H9 (cell line): ENCODE results near the gene KCNMB2. TPM values are rescaled to one million over a fixed set of nuclear protein-coding genes. Genes with fewer than 3 reads are reported as not detected.

Source experiments
- DNase-seq: peaks from one replicate; pipeline ENCODE4 v3.0.0-alpha.2; 2017
- H2AFZ ChIP-seq: one replicate; pipeline ENCODE4 v1.6.1; 2013; ENCODE audit warnings: mild to moderate bottlenecking, low read length, control low read depth, moderate library complexity
- H2AK5ac ChIP-seq: 2 replicates; pipeline ENCODE4 v1.6.1; 2013; ENCODE audit warnings: low read length, control low read depth, mixed read lengths; ENCODE audit not compliant: insufficient read length
- H2BK120ac ChIP-seq: one replicate; pipeline ENCODE4 v1.6.1; 2013; ENCODE audit warnings: low read depth, mild to moderate bottlenecking, low read length, control low read depth, inconsistent platforms; ENCODE audit not compliant: poor library complexity, severe bottlenecking
- H2BK12ac ChIP-seq: 2 replicates; pipeline ENCODE4 v1.6.1; 2013; ENCODE audit warnings: low read length, control low read depth, mixed read lengths, low read depth; ENCODE audit not compliant: insufficient read length
- H2BK15ac ChIP-seq: 2 replicates; pipeline ENCODE4 v1.6.1; 2013; ENCODE audit warnings: low read depth, low read length, control low read depth
- H2BK20ac ChIP-seq: one replicate; pipeline ENCODE4 v1.6.1; 2013; ENCODE audit warnings: low read depth, mild to moderate bottlenecking, low read length, control low read depth, inconsistent platforms; ENCODE audit not compliant: poor library complexity, severe bottlenecking
- H2BK5ac ChIP-seq: 2 replicates; pipeline ENCODE4 v1.6.1; 2013; ENCODE audit warnings: low read length, control low read depth, mixed read lengths; ENCODE audit not compliant: insufficient read length
- H3K14ac ChIP-seq: 2 replicates; pipeline ENCODE4 v1.6.1; 2013; ENCODE audit warnings: low read length, control low read depth; ENCODE audit not compliant: insufficient read depth
- H3K18ac ChIP-seq: 2 replicates; pipeline ENCODE4 v1.6.1; 2013; ENCODE audit warnings: low read depth, mild to moderate bottlenecking, mixed read lengths, low read length, control low read depth; ENCODE audit not compliant: insufficient read length
- H3K23ac ChIP-seq: 2 replicates; pipeline ENCODE4 v1.6.1; 2013; ENCODE audit warnings: low read length, control low read depth, mixed read lengths, low read depth; ENCODE audit not compliant: insufficient read length
- H3K23me2 ChIP-seq: 2 replicates; pipeline ENCODE4 v1.6.1; 2013; ENCODE audit warnings: low read depth, mild to moderate bottlenecking, mixed read lengths, low read length, control low read depth; ENCODE audit not compliant: insufficient read length, poor library complexity, severe bottlenecking
- H3K27ac ChIP-seq: 2 replicates; pipeline ENCODE4 v1.5.1; 2013; ENCODE audit warnings: low read length, control low read depth, mixed read lengths, low read depth; ENCODE audit not compliant: insufficient read length
- H3K27me3 ChIP-seq: 2 replicates; pipeline ENCODE4 v1.6.1; 2013; ENCODE audit warnings: low read length, control low read depth, inconsistent platforms; ENCODE audit not compliant: insufficient read depth
- H3K4ac ChIP-seq: 2 replicates; pipeline ENCODE4 v1.6.1; 2013; ENCODE audit warnings: low read depth, mild to moderate bottlenecking, control low read depth, inconsistent platforms, low read length, moderate library complexity
- H3K4me1 ChIP-seq: 2 replicates; pipeline ENCODE4 v1.6.1; 2013; ENCODE audit warnings: low read length, control low read depth, inconsistent platforms; ENCODE audit not compliant: insufficient read depth
- H3K4me2 ChIP-seq: 2 replicates; pipeline ENCODE4 v1.6.1; 2013; ENCODE audit warnings: low read length, control low read depth, mixed read lengths; ENCODE audit not compliant: insufficient read length, insufficient read depth
- H3K56ac ChIP-seq: 2 replicates; pipeline ENCODE4 v1.6.1; 2013; ENCODE audit warnings: low read depth, mild to moderate bottlenecking, mixed read lengths, low read length, control low read depth; ENCODE audit not compliant: insufficient read length
- H3K79me1 ChIP-seq: 2 replicates; pipeline ENCODE4 v1.6.1; 2013; ENCODE audit warnings: low read depth, mild to moderate bottlenecking, moderate library complexity, low read length, control low read depth, inconsistent platforms; ENCODE audit not compliant: insufficient read depth, poor library complexity, severe bottlenecking
- H3K79me2 ChIP-seq: 2 replicates; pipeline ENCODE4 v1.6.1; 2013; ENCODE audit warnings: low read length, control low read depth, inconsistent platforms; ENCODE audit not compliant: insufficient read depth
- H3K9ac ChIP-seq: 2 replicates; pipeline ENCODE4 v1.6.1; 2013; ENCODE audit warnings: low read length, control low read depth, mixed read lengths; ENCODE audit not compliant: insufficient read length; ENCODE audit errors: extremely low read depth
- H3K9me3 ChIP-seq: one replicate; pipeline ENCODE4 v1.6.1; 2013; ENCODE audit warnings: low read depth, low read length, inconsistent platforms; ENCODE audit not compliant: control insufficient read depth
- H3T11ph ChIP-seq: one replicate; pipeline ENCODE4 v1.6.1; 2013; ENCODE audit warnings: mild to moderate bottlenecking, low read length, control low read depth, inconsistent platforms
- H4K20me1 ChIP-seq: one replicate; pipeline ENCODE4 v1.6.1; 2013; ENCODE audit not compliant: control insufficient read depth, insufficient read length, insufficient read depth
- H4K5ac ChIP-seq: 2 replicates; pipeline ENCODE4 v1.6.1; 2013; ENCODE audit warnings: low read depth, mild to moderate bottlenecking, mixed read lengths, low read length, control low read depth; ENCODE audit not compliant: insufficient read length
- H4K8ac ChIP-seq: replicated peaks from 2 replicates; pipeline ENCODE4 v1.6.1; 2013; ENCODE audit warnings: low read length, control low read depth, mixed read lengths, low read depth; ENCODE audit not compliant: insufficient read length
- H4K91ac ChIP-seq: 2 replicates; pipeline ENCODE4 v1.6.1; 2013; ENCODE audit warnings: low read depth, mild to moderate bottlenecking, moderate library complexity, mixed read lengths, low read length, control low read depth; ENCODE audit not compliant: insufficient read length
- H3K27ac Mint-ChIP-seq, 3 experiments: 2 replicates in 2 of 3; 3 replicates in 1 of 3; pipeline ENCODE4 v1.8.0; 2020 to 2021; ENCODE audit warnings: mixed read lengths in 3 of 3, mild to moderate bottlenecking in 1 of 3, moderate library complexity in 1 of 3
- H3K27me3 Mint-ChIP-seq: 2 replicates; pipeline ENCODE4 v1.8.0; 2021; ENCODE audit warnings: low read depth, mild to moderate bottlenecking, moderate library complexity, mixed read lengths
- H3K36me3 Mint-ChIP-seq, 3 experiments: 2 replicates in 2 of 3; 3 replicates in 1 of 3; pipeline ENCODE4 v1.8.0; 2020 to 2021; ENCODE audit warnings: low read depth in 3 of 3, mixed read lengths in 3 of 3; ENCODE audit not compliant: insufficient read depth in 1 of 3
- H3K4me1 Mint-ChIP-seq, 2 experiments: 2 replicates each; pipeline ENCODE4 v1.8.0; 2020; ENCODE audit warnings: mixed read lengths in 2 of 2
- H3K4me3 Mint-ChIP-seq, 2 experiments: 2 replicates in 1 of 2; 3 replicates in 1 of 2; pipeline ENCODE4 v1.8.0; 2020 to 2021; ENCODE audit warnings: mild to moderate bottlenecking in 2 of 2, mixed read lengths in 2 of 2, moderate library complexity in 1 of 2
- H3K9me3 Mint-ChIP-seq, 2 experiments: 2 replicates in 1 of 2; 3 replicates in 1 of 2; pipeline ENCODE4 v1.8.0; 2020; ENCODE audit warnings: mild to moderate bottlenecking in 2 of 2, mixed read lengths in 2 of 2, moderate library complexity in 1 of 2
- WGBS: extraction: QIAGEN DNeasy Blood & Tissue Kit; methylation state at CpG from one replicate; pipeline ENCODE4 v1.1.7; 2013; ENCODE audit warnings: missing lambda C conversion rate, low lambda C conversion rate, mixed read lengths; ENCODE audit not compliant: insufficient read length; ENCODE audit errors: extremely low coverage; 5-methylcytosine and 5-hydroxymethylcytosine counted together
- total RNA-seq: library from RNA; stranded (reverse); gene quantifications from 2 replicates; pipeline ENCODE4 v1.2.1, GENCODE V29; 2021
- TF ChIP-seq, protein P1 (sequence below): fragments of 200-600 bp; sonication (generic); conservative IDR thresholded peaks from 3 replicates; pipeline ENCODE4 v1.8.0; 2021; ENCODE audit warnings: antibody characterized with exemption, mild to moderate bottlenecking

Gene KCNMB2
- total RNA-seq, 1 experiment from 2014 or later, result not detected

DNA sequence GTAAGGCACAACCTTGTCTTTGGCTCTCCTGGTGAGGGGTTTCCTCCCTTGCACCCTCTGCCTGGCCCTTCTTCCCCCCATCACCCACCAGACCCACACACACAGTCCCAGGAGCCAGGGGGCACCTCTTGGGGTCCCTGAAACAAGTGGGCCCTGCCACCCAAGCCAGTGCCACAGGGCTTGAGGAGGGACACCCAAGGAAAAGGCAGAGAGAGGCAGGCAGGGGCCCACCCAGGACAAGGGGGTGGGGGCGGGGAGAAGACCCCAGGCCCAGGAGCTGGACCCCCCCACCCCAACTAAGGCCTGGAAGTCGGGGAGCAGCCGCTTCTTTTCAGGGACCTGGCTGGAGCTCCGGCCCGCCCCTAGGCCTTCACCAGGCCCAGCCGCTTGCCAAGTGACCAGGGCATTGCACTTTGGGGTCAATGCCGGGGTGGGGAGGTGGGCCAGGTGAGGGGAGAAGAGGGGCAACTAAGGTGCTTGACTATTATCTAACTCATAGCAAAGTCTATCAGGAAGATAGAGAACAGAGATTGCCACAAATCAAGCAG lies 88.9 kb downstream of the KCNMB2 start:
- H3K14ac ChIP-seq, result no peak overlapping the region
- no peak overlapping the region for H3K56ac ChIP-seq
- no peak for DNase-seq
- no CpG with 5 or more reads among the region's 7 CpGs for WGBS
- H2BK15ac ChIP-seq, result no peak overlapping the region
- no peak overlapping the region for H2BK120ac ChIP-seq
- Mint-ChIP-seq H3K4me3 (no peak overlapping the region), H3K27ac (no peak overlapping the region), H3K9me3 (no peaks in the 10 kb centered on the region), H3K4me1 (peaks cover 0 to 7% of the 10 kb centered on the region in 2 experiments; a peak in 2 of 4 replicates), H3K27me3 (no peaks in the 10 kb centered on the region), H3K36me3 (no peaks in the 10 kb centered on the region)
- H2BK20ac ChIP-seq, result no peak overlapping the region
- H3K4me2 ChIP-seq, result no peak overlapping the region
- H3K9ac ChIP-seq, result no peak overlapping the region
- no peaks in the 10 kb centered on the region for H3K23me2 ChIP-seq
- no peak overlapping the region for H4K91ac ChIP-seq
- no peak overlapping the region for H3K18ac ChIP-seq
- H2BK5ac ChIP-seq, result no peak overlapping the region
- H3T11ph ChIP-seq, result no peak overlapping the region
- H3K4me1 ChIP-seq, result no peaks in the 10 kb centered on the region
- TF ChIP-seq, protein P1, sequence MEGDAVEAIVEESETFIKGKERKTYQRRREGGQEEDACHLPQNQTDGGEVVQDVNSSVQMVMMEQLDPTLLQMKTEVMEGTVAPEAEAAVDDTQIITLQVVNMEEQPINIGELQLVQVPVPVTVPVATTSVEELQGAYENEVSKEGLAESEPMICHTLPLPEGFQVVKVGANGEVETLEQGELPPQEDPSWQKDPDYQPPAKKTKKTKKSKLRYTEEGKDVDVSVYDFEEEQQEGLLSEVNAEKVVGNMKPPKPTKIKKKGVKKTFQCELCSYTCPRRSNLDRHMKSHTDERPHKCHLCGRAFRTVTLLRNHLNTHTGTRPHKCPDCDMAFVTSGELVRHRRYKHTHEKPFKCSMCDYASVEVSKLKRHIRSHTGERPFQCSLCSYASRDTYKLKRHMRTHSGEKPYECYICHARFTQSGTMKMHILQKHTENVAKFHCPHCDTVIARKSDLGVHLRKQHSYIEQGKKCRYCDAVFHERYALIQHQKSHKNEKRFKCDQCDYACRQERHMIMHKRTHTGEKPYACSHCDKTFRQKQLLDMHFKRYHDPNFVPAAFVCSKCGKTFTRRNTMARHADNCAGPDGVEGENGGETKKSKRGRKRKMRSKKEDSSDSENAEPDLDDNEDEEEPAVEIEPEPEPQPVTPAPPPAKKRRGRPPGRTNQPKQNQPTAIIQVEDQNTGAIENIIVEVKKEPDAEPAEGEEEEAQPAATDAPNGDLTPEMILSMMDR, result no peak
- no peak overlapping the region for H4K8ac ChIP-seq
- no peaks in the 10 kb centered on the region for H4K20me1 ChIP-seq
- no peak overlapping the region for H3K27ac ChIP-seq
- no peaks in the 10 kb centered on the region for H3K9me3 ChIP-seq
- no peak overlapping the region for H3K4ac ChIP-seq
- H2AK5ac ChIP-seq, result no peak overlapping the region
- no peaks in the 10 kb centered on the region for H3K27me3 ChIP-seq
- no peak overlapping the region for H4K5ac ChIP-seq
- no peak overlapping the region for H2AFZ ChIP-seq
- no peak overlapping the region for H2BK12ac ChIP-seq
- H3K79me2 ChIP-seq, result no peaks in the 10 kb centered on the region
- H3K23ac ChIP-seq, result no peak overlapping the region
- H3K79me1 ChIP-seq, result no peaks in the 10 kb centered on the region
